IPS-18c (cell line): ENCODE measurements around the gene XPO6.

Experiments used
- H3K4me3 ChIP-seq: 2 replicates; pipeline ENCODE4 v1.7.0; 2013; ENCODE audit warnings: low read depth, mild to moderate bottlenecking, low read length, moderate library complexity; ENCODE audit not compliant: insufficient read depth
- H3K9me3 ChIP-seq: one replicate; pipeline ENCODE4 v1.6.1; 2013; ENCODE audit warnings: mild to moderate bottlenecking, low read length, moderate library complexity; ENCODE audit not compliant: control insufficient read depth, insufficient read depth

XPO6 gene

GRCh38 chr16:28175715-28176114 is 36.0 kb downstream of the XPO6 start:
- Histone ChIP-seq H3K9me3 (no peaks in the 10 kb centered on the region), H3K4me3 (no peak overlapping the region)

DNA sequence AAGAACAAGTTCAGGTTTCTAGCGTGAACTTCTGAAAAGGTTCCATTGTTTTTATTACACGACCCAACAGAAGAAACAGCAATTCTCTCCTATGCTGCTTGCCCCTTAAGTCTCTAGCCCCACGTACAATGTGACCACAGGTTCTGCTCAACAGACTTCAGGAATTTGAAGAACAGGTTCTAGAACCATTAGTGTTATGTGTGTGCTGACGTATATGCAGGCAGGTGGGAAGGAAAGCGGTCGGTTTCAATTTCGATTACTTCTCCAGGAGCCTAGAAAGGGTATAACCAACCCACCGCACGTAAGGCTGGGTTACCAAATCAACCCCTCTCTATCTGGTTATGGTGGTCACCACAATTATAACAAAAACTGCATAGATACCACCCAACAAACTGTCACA is 39.4 kb downstream of the XPO6 start:
- Histone ChIP-seq H3K4me3 (no peak overlapping the region), H3K9me3 (no peaks in the 10 kb centered on the region)

GRCh38 chr16:28171816-28172215 is 39.9 kb downstream of the XPO6 start:
- no peak overlapping the region for H3K4me3 ChIP-seq
- no peaks in the 10 kb centered on the region for H3K9me3 ChIP-seq

GRCh38 chr16:28168991-28169554 is 42.7 kb downstream of the XPO6 start:
- H3K4me3 ChIP-seq = no peak overlapping the region
- no peaks in the 10 kb centered on the region for H3K9me3 ChIP-seq

- no peaks in the 10 kb centered on the region for H3K9me3 ChIP-seq
- no peak overlapping the region for H3K4me3 ChIP-seq
Observed at GRCh38 chr16:28167730-28168129, 44.0 kb downstream of the XPO6 start.

- Histone ChIP-seq H3K9me3 (no peaks in the 10 kb centered on the region), H3K4me3 (no peak overlapping the region)
Observed at GRCh38 chr16:28167221-28167620, 44.5 kb downstream of the XPO6 start.

- Histone ChIP-seq H3K9me3 (no peaks in the 10 kb centered on the region), H3K4me3 (no peak overlapping the region)
Observed at GRCh38 chr16:28166394-28167208, 45.2 kb downstream of the XPO6 start.

DNA sequence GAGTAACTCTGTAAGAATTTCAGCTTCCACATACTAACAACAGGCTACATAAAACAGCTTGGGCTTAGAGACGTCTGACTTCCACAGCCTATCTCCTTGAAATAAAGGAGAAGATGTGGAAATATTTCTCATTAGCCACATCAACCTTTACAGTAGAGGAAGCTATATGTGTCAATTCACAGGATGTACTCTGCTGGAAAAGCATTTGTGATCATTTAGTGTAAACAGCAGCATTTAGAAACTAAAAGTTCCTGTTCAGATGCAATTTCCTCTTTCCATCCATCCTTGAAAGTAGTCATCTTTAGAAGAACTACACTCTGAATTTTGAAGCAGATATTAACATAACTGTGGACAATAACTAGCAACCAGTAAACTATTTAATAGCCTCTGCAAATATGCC is 46.2 kb downstream of the XPO6 start:
- H3K4me3 ChIP-seq = no peak overlapping the region
- H3K9me3 ChIP-seq = no peaks in the 10 kb centered on the region

DNA sequence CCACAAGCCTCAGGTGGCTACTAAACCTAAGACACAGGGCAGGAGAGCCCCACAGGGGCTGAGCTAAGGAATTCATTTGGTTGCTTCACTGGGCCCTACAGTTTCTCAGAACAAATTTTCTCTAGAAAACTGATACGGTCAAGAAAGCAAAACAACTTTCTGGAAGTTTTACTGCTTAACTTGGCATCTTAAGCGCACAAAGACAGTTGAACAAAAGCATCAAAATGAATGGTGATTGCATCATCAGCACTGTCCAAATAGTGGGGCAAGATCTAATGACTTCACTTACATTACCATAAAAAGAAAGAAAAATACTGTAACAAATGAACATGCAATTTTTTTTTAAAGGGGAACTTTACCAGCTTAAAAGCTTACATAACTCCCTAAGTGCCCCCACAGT is 47.6 kb downstream of the XPO6 start:
- no peaks in the 10 kb centered on the region for H3K9me3 ChIP-seq
- no peak overlapping the region for H3K4me3 ChIP-seq

- Histone ChIP-seq H3K9me3 (no peaks in the 10 kb centered on the region), H3K4me3 (no peak overlapping the region)
Observed at GRCh38 chr16:28163699-28164098, 48.1 kb downstream of the XPO6 start.

- no peaks in the 10 kb centered on the region for H3K9me3 ChIP-seq
- no peak overlapping the region for H3K4me3 ChIP-seq
Observed at GRCh38 chr16:28162326-28162877, 49.4 kb downstream of the XPO6 start.

GRCh38 chr16:28161626-28162025 is 50.1 kb downstream of the XPO6 start:
- Histone ChIP-seq H3K9me3 (no peaks in the 10 kb centered on the region), H3K4me3 (no peak overlapping the region)

GRCh38 chr16:28158136-28158535 is 53.6 kb downstream of the XPO6 start:
- H3K4me3 ChIP-seq = no peak overlapping the region
- H3K9me3 ChIP-seq = no peaks in the 10 kb centered on the region

GRCh38 chr16:28156056-28156680 is 55.6 kb downstream of the XPO6 start:
- no peaks in the 10 kb centered on the region for H3K9me3 ChIP-seq

DNA sequence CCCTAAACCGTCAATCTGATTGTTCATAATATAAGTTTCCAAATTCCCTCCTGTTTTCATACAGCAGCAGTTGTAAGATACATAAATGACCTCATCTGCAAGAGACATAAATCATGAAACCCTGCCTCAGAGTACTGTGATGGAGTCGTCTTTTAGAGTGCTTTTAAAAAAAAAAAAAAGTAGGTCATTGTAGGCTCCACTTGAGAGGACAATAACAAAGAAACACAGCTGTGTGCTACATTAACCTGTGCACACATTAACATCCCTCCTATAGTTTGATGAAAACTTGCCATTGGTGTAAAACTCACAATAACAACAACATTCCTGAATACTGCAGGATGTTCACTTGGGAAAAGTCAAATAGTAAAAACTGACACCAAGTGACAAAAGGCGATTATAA is 56.5 kb downstream of the XPO6 start:
- no peak overlapping the region for H3K4me3 ChIP-seq
- no peaks in the 10 kb centered on the region for H3K9me3 ChIP-seq

More at GRCh38 chr16:28156056-28156680, 55.6 kb downstream of the XPO6 start:
- H3K4me3 ChIP-seq = no peak overlapping the region

- no peak overlapping the region for H3K4me3 ChIP-seq
- no peaks in the 10 kb centered on the region for H3K9me3 ChIP-seq
Observed at GRCh38 chr16:28151180-28151579, 60.6 kb downstream of the XPO6 start.

GRCh38 chr16:28149011-28149888 is 62.5 kb downstream of the XPO6 start:
- Histone ChIP-seq H3K9me3 (no peaks in the 10 kb centered on the region), H3K4me3 (no peak overlapping the region)
